ENCODE results near the gene EXOC3L4.

The EXOC3L4 gene

DNA sequence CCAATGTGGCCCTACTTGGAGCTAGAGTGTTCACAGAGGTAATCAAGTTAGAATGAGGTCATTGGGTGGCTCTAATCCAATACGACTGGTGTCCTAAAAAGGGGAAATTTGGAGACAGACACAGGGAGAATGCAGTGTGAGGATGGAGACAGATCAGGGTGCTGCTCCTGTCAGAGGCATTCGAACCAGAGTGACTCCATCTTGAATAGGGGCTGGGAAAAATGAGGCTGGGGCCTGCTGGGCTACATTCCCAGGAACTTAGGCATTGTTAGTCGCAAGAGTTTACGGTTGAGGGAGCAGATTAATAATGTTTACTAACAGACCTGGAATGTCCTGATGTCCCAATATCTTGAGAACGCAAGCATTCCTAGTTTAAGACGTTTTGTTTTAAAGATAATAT is 49.0 kb downstream of the EXOC3L4 start:
- POLR2A ChIA-PET: no interaction called here
- Histone ChIP-seq H3K4me3 (ENCODE audit: low read depth, low read length) (no peak overlapping the region), H3K4me1 (ENCODE audit: control insufficient read depth, insufficient read depth, low read length) (no peaks in the 10 kb centered on the region), H3K9me3 (ENCODE audit: control insufficient read depth, insufficient read depth, low read depth, low read length) (no peaks in the 10 kb centered on the region), H3K36me3 (ENCODE audit: control insufficient read depth in 2 of 2, insufficient read depth in 1 of 2, low read length in 2 of 2) (no peaks in the 10 kb centered on the region), H3K27ac (ENCODE audit: extremely low read depth, low read depth, low read length) (no peak overlapping the region)
- CTCF ChIA-PET: interaction anchor here (0.8 kb wide), 1 partner anchor 15 kb away, joined by 3 read pairs; no protein-coding TSS in a partner anchor
- no peak for TF ChIP-seq ZNF23 (tag by site-specific recombination; IDR thresholded peaks at IDR 0.05; ENCODE audit: borderline replicate concordance)
- TF ChIP-seq ZNF707 (tag by site-specific recombination; IDR thresholded peaks at IDR 0.05): no peak
- TF ChIP-seq SALL2 (tag by site-specific recombination; IDR thresholded peaks at IDR 0.05; ENCODE audit: borderline replicate concordance): no peak
- no peak for TF ChIP-seq ZNF561 (tag by site-specific recombination; IDR thresholded peaks at IDR 0.05; ENCODE audit: borderline replicate concordance)
- no peak for TF ChIP-seq ZNF157 (tag by site-specific recombination; IDR thresholded peaks at IDR 0.05)
- no peak for TF ChIP-seq ZNF416 (tag by site-specific recombination; IDR thresholded peaks at IDR 0.05)
- no peak for TF ChIP-seq ZNF843 (tag by site-specific recombination; IDR thresholded peaks at IDR 0.05)
- no peak for TF ChIP-seq ZNF571 (tag by site-specific recombination; IDR thresholded peaks at IDR 0.05)
- TF ChIP-seq, protein P1, sequence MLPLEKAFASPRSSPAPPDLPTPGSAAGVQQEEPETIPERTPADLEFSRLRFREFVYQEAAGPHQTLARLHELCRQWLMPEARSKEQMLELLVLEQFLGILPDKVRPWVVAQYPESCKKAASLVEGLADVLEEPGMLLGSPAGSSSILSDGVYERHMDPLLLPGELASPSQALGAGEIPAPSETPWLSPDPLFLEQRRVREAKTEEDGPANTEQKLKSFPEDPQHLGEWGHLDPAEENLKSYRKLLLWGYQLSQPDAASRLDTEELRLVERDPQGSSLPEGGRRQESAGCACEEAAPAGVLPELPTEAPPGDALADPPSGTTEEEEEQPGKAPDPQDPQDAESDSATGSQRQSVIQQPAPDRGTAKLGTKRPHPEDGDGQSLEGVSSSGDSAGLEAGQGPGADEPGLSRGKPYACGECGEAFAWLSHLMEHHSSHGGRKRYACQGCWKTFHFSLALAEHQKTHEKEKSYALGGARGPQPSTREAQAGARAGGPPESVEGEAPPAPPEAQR (tag by site-specific recombination; IDR thresholded peaks at IDR 0.05): no peak
- TF ChIP-seq ZNF776 (tag by site-specific recombination; IDR thresholded peaks at IDR 0.05; ENCODE audit: borderline replicate concordance): no peak
- TF ChIP-seq, protein P2, sequence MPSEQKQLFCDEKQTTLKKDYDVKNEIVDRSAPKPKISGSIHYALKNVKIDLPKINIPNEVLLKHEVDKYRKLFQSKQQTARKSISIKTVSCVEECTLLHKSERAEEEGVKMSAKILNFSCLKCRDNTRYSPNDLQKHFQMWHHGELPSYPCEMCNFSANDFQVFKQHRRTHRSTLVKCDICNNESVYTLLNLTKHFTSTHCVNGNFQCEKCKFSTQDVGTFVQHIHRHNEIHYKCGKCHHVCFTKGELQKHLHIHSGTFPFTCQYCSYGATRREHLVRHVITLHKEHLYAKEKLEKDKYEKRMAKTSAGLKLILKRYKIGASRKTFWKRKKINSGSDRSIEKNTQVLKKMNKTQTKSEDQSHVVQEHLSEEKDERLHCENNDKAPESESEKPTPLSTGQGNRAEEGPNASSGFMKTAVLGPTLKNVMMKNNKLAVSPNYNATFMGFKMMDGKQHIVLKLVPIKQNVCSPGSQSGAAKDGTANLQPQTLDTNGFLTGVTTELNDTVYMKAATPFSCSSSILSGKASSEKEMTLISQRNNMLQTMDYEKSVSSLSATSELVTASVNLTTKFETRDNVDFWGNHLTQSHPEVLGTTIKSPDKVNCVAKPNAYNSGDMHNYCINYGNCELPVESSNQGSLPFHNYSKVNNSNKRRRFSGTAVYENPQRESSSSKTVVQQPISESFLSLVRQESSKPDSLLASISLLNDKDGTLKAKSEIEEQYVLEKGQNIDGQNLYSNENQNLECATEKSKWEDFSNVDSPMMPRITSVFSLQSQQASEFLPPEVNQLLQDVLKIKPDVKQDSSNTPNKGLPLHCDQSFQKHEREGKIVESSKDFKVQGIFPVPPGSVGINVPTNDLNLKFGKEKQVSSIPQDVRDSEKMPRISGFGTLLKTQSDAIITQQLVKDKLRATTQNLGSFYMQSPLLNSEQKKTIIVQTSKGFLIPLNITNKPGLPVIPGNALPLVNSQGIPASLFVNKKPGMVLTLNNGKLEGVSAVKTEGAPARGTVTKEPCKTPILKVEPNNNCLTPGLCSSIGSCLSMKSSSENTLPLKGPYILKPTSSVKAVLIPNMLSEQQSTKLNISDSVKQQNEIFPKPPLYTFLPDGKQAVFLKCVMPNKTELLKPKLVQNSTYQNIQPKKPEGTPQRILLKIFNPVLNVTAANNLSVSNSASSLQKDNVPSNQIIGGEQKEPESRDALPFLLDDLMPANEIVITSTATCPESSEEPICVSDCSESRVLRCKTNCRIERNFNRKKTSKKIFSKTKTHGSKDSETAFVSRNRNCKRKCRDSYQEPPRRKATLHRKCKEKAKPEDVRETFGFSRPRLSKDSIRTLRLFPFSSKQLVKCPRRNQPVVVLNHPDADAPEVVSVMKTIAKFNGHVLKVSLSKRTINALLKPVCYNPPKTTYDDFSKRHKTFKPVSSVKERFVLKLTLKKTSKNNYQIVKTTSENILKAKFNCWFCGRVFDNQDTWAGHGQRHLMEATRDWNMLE (tag by site-specific recombination; conservative IDR thresholded peaks at IDR 0.05; ENCODE audit: low read depth): no peak
- TF ChIP-seq, protein P3, sequence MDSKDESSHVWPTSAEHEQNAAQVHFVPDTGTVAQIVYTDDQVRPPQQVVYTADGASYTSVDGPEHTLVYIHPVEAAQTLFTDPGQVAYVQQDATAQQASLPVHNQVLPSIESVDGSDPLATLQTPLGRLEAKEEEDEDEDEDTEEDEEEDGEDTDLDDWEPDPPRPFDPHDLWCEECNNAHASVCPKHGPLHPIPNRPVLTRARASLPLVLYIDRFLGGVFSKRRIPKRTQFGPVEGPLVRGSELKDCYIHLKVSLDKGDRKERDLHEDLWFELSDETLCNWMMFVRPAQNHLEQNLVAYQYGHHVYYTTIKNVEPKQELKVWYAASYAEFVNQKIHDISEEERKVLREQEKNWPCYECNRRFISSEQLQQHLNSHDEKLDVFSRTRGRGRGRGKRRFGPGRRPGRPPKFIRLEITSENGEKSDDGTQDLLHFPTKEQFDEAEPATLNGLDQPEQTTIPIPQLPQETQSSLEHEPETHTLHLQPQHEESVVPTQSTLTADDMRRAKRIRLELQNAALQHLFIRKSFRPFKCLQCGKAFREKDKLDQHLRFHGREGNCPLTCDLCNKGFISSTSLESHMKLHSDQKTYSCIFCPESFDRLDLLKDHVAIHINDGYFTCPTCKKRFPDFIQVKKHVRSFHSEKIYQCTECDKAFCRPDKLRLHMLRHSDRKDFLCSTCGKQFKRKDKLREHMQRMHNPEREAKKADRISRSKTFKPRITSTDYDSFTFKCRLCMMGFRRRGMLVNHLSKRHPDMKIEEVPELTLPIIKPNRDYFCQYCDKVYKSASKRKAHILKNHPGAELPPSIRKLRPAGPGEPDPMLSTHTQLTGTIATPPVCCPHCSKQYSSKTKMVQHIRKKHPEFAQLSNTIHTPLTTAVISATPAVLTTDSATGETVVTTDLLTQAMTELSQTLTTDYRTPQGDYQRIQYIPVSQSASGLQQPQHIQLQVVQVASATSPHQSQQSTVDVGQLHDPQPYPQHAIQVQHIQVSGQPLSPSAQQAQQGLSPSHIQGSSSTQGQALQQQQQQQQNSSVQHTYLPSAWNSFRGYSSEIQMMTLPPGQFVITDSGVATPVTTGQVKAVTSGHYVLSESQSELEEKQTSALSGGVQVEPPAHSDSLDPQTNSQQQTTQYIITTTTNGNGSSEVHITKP (tag by site-specific recombination; IDR thresholded peaks at IDR 0.05): peak; percentile 27; the same call in 1 of the 2 replicates
- TF ChIP-seq, protein P4, sequence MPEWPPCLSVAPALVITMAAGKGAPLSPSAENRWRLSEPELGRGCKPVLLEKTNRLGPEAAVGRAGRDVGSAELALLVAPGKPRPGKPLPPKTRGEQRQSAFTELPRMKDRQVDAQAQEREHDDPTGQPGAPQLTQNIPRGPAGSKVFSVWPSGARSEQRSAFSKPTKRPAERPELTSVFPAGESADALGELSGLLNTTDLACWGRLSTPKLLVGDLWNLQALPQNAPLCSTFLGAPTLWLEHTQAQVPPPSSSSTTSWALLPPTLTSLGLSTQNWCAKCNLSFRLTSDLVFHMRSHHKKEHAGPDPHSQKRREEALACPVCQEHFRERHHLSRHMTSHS (tag by site-specific recombination; IDR thresholded peaks at IDR 0.05): no peak
- TF ChIP-seq, protein P5, sequence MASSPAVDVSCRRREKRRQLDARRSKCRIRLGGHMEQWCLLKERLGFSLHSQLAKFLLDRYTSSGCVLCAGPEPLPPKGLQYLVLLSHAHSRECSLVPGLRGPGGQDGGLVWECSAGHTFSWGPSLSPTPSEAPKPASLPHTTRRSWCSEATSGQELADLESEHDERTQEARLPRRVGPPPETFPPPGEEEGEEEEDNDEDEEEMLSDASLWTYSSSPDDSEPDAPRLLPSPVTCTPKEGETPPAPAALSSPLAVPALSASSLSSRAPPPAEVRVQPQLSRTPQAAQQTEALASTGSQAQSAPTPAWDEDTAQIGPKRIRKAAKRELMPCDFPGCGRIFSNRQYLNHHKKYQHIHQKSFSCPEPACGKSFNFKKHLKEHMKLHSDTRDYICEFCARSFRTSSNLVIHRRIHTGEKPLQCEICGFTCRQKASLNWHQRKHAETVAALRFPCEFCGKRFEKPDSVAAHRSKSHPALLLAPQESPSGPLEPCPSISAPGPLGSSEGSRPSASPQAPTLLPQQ (tag by site-specific recombination; IDR thresholded peaks at IDR 0.05): 0 out of 2 replicates have a peak, but pooled peaks have one; percentile 47
- TF ChIP-seq ZFP69B (tag by site-specific recombination; IDR thresholded peaks at IDR 0.05): 0 out of 2 replicates have a peak, but pooled peaks have one; percentile 27
- no peak for TF ChIP-seq ZNF223 (tag by site-specific recombination; IDR thresholded peaks at IDR 0.05)
- no peak for TF ChIP-seq ZNF354C (tag by site-specific recombination; IDR thresholded peaks at IDR 0.05; ENCODE audit: borderline replicate concordance, low read depth)
- TF ChIP-seq, protein P6, sequence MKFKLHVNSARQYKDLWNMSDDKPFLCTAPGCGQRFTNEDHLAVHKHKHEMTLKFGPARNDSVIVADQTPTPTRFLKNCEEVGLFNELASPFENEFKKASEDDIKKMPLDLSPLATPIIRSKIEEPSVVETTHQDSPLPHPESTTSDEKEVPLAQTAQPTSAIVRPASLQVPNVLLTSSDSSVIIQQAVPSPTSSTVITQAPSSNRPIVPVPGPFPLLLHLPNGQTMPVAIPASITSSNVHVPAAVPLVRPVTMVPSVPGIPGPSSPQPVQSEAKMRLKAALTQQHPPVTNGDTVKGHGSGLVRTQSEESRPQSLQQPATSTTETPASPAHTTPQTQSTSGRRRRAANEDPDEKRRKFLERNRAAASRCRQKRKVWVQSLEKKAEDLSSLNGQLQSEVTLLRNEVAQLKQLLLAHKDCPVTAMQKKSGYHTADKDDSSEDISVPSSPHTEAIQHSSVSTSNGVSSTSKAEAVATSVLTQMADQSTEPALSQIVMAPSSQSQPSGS (tag by site-specific recombination; IDR thresholded peaks at IDR 0.05; ENCODE audit: low read depth): 0 out of 2 replicates have a peak, but pooled peaks have one; percentile 37
- TF ChIP-seq HOXD13 (CRISPR knock-in tag; IDR thresholded peaks at IDR 0.05; ENCODE audit: borderline replicate concordance): no peak
- no peak for TF ChIP-seq MYNN (tag by site-specific recombination; IDR thresholded peaks at IDR 0.05; ENCODE audit: borderline replicate concordance)
- TF ChIP-seq, protein P7, sequence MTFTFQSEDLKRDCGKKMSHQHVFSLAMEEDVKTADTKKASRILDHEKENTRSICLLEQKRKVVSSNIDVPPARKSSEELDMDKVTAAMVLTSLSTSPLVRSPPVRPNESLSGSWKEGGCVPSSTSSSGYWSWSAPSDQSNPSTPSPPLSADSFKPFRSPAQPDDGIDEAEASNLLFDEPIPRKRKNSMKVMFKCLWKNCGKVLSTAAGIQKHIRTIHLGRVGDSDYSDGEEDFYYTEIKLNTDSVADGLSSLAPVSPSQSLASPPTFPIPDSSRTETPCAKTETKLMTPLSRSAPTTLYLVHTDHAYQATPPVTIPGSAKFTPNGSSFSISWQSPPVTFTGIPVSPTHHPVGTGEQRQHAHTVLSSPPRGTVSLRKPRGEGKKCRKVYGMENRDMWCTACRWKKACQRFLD (tag by site-specific recombination; IDR thresholded peaks at IDR 0.05): no peak
- TF ChIP-seq ZNF311 (tag by site-specific recombination; IDR thresholded peaks at IDR 0.05; ENCODE audit: borderline replicate concordance): no peak
- TF ChIP-seq ZNF747 (tag by site-specific recombination; IDR thresholded peaks at IDR 0.05): no peak
